ENCODE results near the gene YLPM1.

YLPM1 gene

GRCh38 chr14:74786796-74787315 lies 23.7 kb downstream of the YLPM1 start:
- TF ChIP-seq FEZF1 (tag by site-specific recombination; IDR thresholded peaks at IDR 0.05): no peak
- TF ChIP-seq REST (tag by site-specific recombination; IDR thresholded peaks at IDR 0.05): no peak
- ChIA-PET POLR2A (no interaction called here), CTCF (no interaction called here)
- Histone ChIP-seq H3K36me3 (ENCODE audit: control insufficient read depth in 2 of 2, insufficient read depth in 1 of 2, low read length in 2 of 2) (peaks cover 65 to 66% of the 10 kb centered on the region in 2 experiments), H3K9me3 (ENCODE audit: control insufficient read depth, insufficient read depth, low read depth, low read length) (no peaks in the 10 kb centered on the region), H3K27ac (ENCODE audit: extremely low read depth, low read depth, low read length) (no peak overlapping the region), H3K4me3 (ENCODE audit: low read depth, low read length) (no peak overlapping the region), H3K4me1 (ENCODE audit: control insufficient read depth, insufficient read depth, low read length) (peaks cover 7% of the 10 kb centered on the region; the same call in 1 of the 2 replicates)

GRCh38 chr14:74792249-74793039 lies 29.3 kb downstream of the YLPM1 start:
- CTCF ChIA-PET: interaction anchor here (1.0 kb wide), 1 partner anchor 9 kb away, joined by 3 read pairs; no protein-coding TSS in a partner anchor
- POLR2A ChIA-PET: no interaction called here
- no peaks in the 10 kb centered on the region for H3K4me1 ChIP-seq (ENCODE audit: control insufficient read depth, insufficient read depth, low read length)
- H3K27ac ChIP-seq (ENCODE audit: extremely low read depth, low read depth, low read length): no peak overlapping the region
- H3K4me3 ChIP-seq (ENCODE audit: low read depth, low read length): no peak overlapping the region
- TF ChIP-seq ZXDB (tag by site-specific recombination; IDR thresholded peaks at IDR 0.05): no peak
- no peak for TF ChIP-seq ZNF221 (tag by site-specific recombination; IDR thresholded peaks at IDR 0.05; ENCODE audit: borderline replicate concordance)
- TF ChIP-seq ZFHX2 (tag by site-specific recombination; conservative IDR thresholded peaks at IDR 0.05): no peak
- no peak for TF ChIP-seq TRIM28 (IDR thresholded peaks at IDR 0.05; ENCODE audit: borderline replicate concordance, low read length)
- no peak for TF ChIP-seq PBX3 (CRISPR knock-in tag; IDR thresholded peaks at IDR 0.05)
- TF ChIP-seq, protein P1, sequence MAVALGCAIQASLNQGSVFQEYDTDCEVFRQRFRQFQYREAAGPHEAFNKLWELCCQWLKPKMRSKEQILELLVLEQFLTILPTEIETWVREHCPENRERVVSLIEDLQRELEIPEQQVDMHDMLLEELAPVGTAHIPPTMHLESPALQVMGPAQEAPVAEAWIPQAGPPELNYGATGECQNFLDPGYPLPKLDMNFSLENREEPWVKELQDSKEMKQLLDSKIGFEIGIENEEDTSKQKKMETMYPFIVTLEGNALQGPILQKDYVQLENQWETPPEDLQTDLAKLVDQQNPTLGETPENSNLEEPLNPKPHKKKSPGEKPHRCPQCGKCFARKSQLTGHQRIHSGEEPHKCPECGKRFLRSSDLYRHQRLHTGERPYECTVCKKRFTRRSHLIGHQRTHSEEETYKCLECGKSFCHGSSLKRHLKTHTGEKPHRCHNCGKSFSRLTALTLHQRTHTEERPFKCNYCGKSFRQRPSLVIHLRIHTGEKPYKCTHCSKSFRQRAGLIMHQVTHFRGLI (tag by site-specific recombination; IDR thresholded peaks at IDR 0.05): no peak
- TF ChIP-seq, protein P2, sequence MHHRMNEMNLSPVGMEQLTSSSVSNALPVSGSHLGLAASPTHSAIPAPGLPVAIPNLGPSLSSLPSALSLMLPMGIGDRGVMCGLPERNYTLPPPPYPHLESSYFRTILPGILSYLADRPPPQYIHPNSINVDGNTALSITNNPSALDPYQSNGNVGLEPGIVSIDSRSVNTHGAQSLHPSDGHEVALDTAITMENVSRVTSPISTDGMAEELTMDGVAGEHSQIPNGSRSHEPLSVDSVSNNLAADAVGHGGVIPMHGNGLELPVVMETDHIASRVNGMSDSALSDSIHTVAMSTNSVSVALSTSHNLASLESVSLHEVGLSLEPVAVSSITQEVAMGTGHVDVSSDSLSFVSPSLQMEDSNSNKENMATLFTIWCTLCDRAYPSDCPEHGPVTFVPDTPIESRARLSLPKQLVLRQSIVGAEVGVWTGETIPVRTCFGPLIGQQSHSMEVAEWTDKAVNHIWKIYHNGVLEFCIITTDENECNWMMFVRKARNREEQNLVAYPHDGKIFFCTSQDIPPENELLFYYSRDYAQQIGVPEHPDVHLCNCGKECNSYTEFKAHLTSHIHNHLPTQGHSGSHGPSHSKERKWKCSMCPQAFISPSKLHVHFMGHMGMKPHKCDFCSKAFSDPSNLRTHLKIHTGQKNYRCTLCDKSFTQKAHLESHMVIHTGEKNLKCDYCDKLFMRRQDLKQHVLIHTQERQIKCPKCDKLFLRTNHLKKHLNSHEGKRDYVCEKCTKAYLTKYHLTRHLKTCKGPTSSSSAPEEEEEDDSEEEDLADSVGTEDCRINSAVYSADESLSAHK (tag by site-specific recombination; IDR thresholded peaks at IDR 0.05): no peak
- no peak for TF ChIP-seq SP2 (tag by site-specific recombination; IDR thresholded peaks at IDR 0.05)
- TF ChIP-seq ZNF18 (tag by site-specific recombination; IDR thresholded peaks at IDR 0.05): no peak
- TF ChIP-seq ZNF785 (tag by site-specific recombination; IDR thresholded peaks at IDR 0.05): no peak
- TF ChIP-seq ZNF560 (tag by site-specific recombination; IDR thresholded peaks at IDR 0.05; ENCODE audit: borderline replicate concordance): no peak
- no peak for TF ChIP-seq KLF7 (tag by site-specific recombination; IDR thresholded peaks at IDR 0.05; ENCODE audit: borderline replicate concordance)
- no peak for TF ChIP-seq ZNF16 (tag by site-specific recombination; IDR thresholded peaks at IDR 0.05; ENCODE audit: low read depth)
- TF ChIP-seq ZBTB17 (tag by site-specific recombination; IDR thresholded peaks at IDR 0.05): no peak
- TF ChIP-seq, protein P3, sequence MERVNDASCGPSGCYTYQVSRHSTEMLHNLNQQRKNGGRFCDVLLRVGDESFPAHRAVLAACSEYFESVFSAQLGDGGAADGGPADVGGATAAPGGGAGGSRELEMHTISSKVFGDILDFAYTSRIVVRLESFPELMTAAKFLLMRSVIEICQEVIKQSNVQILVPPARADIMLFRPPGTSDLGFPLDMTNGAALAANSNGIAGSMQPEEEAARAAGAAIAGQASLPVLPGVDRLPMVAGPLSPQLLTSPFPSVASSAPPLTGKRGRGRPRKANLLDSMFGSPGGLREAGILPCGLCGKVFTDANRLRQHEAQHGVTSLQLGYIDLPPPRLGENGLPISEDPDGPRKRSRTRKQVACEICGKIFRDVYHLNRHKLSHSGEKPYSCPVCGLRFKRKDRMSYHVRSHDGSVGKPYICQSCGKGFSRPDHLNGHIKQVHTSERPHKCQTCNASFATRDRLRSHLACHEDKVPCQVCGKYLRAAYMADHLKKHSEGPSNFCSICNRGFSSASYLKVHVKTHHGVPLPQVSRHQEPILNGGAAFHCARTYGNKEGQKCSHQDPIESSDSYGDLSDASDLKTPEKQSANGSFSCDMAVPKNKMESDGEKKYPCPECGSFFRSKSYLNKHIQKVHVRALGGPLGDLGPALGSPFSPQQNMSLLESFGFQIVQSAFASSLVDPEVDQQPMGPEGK (tag by site-specific recombination; IDR thresholded peaks at IDR 0.05): no peak
- no peaks in the 10 kb centered on the region for H3K9me3 ChIP-seq (ENCODE audit: control insufficient read depth, insufficient read depth, low read depth, low read length)
- H3K36me3 ChIP-seq (ENCODE audit: control insufficient read depth in 2 of 2, insufficient read depth in 1 of 2, low read length in 2 of 2): peaks cover 38 to 43% of the 10 kb centered on the region in 2 experiments

Data from HEK293 (cell line).